Osteoblast (primary cell): Measurements from ENCODE around the gene KLK10. TPM values are rescaled to one million over a fixed set of nuclear protein-coding genes. Genes with fewer than 3 reads are reported as not detected.

Source experiments
- DNase-seq: peaks from one replicate; pipeline ENCODE4 v3.0.0; 2011; ENCODE audit warnings: low spot score, mixed read lengths; ENCODE audit not compliant: insufficient read length; ENCODE audit errors: missing footprints
- H2AFZ ChIP-seq: 2 replicates; pipeline ENCODE4 v1.6.0; 2011; ENCODE audit warnings: mild to moderate bottlenecking, low read length
- H3K27ac ChIP-seq: 2 replicates; pipeline ENCODE4 v1.5.1; 2011; ENCODE audit warnings: mild to moderate bottlenecking, low read depth, low read length, moderate library complexity
- H3K27me3 ChIP-seq: 2 replicates; pipeline ENCODE4 v1.6.0; 2012; ENCODE audit warnings: mild to moderate bottlenecking, control low read depth, inconsistent platforms, low read length, moderate library complexity; ENCODE audit not compliant: insufficient read depth
- H3K36me3 ChIP-seq: 2 replicates; pipeline ENCODE4 v1.5.1; 2011; ENCODE audit warnings: mild to moderate bottlenecking, low read length, control low read depth, moderate library complexity; ENCODE audit not compliant: insufficient read depth
- H3K4me1 ChIP-seq: 2 replicates; pipeline ENCODE4 v1.5.1; 2011; ENCODE audit warnings: mild to moderate bottlenecking, low read length, control low read depth, moderate library complexity; ENCODE audit not compliant: insufficient read depth
- H3K4me2 ChIP-seq: 2 replicates; pipeline ENCODE4 v1.6.0; 2011; ENCODE audit warnings: mild to moderate bottlenecking, low read length; ENCODE audit not compliant: insufficient read depth
- H3K4me3 ChIP-seq: fragments of 200-600 bp; sonication (generic); 3 replicates; pipeline ENCODE4 v1.5.1; 2012; ENCODE audit warnings: mild to moderate bottlenecking, low read length, inconsistent platforms; ENCODE audit not compliant: insufficient read depth
- H3K79me2 ChIP-seq: 2 replicates; pipeline ENCODE4 v1.6.0; 2012; ENCODE audit warnings: mild to moderate bottlenecking, low read length, control low read depth, inconsistent platforms; ENCODE audit not compliant: insufficient read depth
- H3K9me3 ChIP-seq: 2 replicates; pipeline ENCODE4 v1.5.1; 2011; ENCODE audit warnings: low read depth, low read length, control low read depth
- H4K20me1 ChIP-seq: 2 replicates; pipeline ENCODE4 v1.6.0; 2012; ENCODE audit warnings: mild to moderate bottlenecking, low read length, control low read depth; ENCODE audit not compliant: insufficient read depth
- total RNA-seq: library from RNA; depleted of rRNA; stranded (reverse); fragments of >200 nt; gene quantifications from 2 replicates; pipeline ENCODE4 v1.2.3, GENCODE V29; 2012
- TF ChIP-seq, protein P1 (sequence below): IDR thresholded peaks from 2 replicates; pipeline ENCODE4 v1.5.1; 2011; ENCODE audit warnings: mild to moderate bottlenecking, low read depth, low read length, moderate library complexity; ENCODE audit errors: extremely low read depth

KLK10 gene
- total RNA-seq, 1 donor: not detected

DNA sequence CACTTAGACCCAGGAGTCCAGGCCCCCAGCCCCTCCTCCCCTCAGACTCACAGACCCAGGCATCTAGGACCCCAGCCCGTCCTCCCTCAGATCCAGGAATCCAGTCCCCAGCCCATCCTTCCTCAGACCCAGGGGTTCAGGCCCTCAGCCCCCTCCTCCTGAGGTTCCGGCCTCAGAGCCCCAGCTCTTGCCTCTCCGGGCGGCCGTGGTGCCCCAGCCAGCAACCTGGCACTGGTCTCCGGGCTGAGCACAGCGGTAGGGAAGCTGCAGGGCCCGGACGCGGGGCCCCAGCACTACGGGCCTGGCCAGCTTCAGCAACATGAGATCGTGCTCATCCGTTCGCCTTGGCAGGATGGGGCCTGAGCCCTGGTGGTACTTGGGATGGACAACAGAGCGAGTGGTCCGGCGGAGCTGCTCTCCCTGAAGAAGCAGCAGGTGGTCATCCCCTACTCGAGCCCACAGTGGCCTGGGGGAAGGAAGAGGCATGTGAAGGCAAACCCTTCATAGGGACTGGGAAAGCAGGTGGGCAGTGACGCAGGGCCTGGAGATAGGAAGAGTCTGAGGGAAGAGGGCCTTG lies 3.7 kb downstream of the KLK10 start:
- no peaks in the 10 kb centered on the region for H3K36me3 ChIP-seq
- peaks cover 34% of the 10 kb centered on the region for H3K27me3 ChIP-seq
- H3K4me2 ChIP-seq: no peak overlapping the region
- H3K4me3 ChIP-seq: no peak overlapping the region
- H3K9me3 ChIP-seq: no peaks in the 10 kb centered on the region
- H3K27ac ChIP-seq: no peak overlapping the region
- no peak overlapping the region for H2AFZ ChIP-seq
- peak; percentile 68 for DNase-seq
- no peaks in the 10 kb centered on the region for H3K4me1 ChIP-seq
- H4K20me1 ChIP-seq: no peaks in the 10 kb centered on the region
- no peaks in the 10 kb centered on the region for H3K79me2 ChIP-seq
- TF ChIP-seq, protein P1, sequence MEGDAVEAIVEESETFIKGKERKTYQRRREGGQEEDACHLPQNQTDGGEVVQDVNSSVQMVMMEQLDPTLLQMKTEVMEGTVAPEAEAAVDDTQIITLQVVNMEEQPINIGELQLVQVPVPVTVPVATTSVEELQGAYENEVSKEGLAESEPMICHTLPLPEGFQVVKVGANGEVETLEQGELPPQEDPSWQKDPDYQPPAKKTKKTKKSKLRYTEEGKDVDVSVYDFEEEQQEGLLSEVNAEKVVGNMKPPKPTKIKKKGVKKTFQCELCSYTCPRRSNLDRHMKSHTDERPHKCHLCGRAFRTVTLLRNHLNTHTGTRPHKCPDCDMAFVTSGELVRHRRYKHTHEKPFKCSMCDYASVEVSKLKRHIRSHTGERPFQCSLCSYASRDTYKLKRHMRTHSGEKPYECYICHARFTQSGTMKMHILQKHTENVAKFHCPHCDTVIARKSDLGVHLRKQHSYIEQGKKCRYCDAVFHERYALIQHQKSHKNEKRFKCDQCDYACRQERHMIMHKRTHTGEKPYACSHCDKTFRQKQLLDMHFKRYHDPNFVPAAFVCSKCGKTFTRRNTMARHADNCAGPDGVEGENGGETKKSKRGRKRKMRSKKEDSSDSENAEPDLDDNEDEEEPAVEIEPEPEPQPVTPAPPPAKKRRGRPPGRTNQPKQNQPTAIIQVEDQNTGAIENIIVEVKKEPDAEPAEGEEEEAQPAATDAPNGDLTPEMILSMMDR: no peak

DNA sequence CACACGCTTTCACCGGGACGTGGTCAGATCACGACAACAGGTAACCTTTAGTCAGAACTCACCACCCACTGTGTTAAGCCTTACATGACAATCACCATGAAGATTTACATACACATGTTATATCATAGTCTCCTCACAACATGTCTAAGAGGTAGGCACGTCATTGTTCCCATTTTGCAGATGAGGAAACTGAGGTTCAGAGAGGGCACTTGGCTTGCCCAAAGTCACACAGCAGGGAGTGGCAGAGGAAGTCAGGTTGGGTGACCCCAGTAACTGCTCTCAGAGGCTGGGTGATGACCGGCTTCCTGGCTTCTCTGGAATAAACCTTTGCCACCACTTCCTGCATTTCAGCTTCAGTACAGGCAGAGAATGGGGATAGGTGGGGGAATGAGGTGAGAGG lies 5.3 kb downstream of the KLK10 start:
- peaks cover 22% of the 10 kb centered on the region for H3K27me3 ChIP-seq
- no peak overlapping the region for H3K27ac ChIP-seq
- peak; percentile 71 for DNase-seq
- H3K4me1 ChIP-seq: no peaks in the 10 kb centered on the region
- no peak overlapping the region for H2AFZ ChIP-seq
- H3K4me3 ChIP-seq: no peak overlapping the region
- no peaks in the 10 kb centered on the region for H4K20me1 ChIP-seq
- TF ChIP-seq, protein P1: no peak
- no peak overlapping the region for H3K4me2 ChIP-seq
- no peaks in the 10 kb centered on the region for H3K36me3 ChIP-seq
- no peaks in the 10 kb centered on the region for H3K79me2 ChIP-seq
- no peaks in the 10 kb centered on the region for H3K9me3 ChIP-seq

DNA sequence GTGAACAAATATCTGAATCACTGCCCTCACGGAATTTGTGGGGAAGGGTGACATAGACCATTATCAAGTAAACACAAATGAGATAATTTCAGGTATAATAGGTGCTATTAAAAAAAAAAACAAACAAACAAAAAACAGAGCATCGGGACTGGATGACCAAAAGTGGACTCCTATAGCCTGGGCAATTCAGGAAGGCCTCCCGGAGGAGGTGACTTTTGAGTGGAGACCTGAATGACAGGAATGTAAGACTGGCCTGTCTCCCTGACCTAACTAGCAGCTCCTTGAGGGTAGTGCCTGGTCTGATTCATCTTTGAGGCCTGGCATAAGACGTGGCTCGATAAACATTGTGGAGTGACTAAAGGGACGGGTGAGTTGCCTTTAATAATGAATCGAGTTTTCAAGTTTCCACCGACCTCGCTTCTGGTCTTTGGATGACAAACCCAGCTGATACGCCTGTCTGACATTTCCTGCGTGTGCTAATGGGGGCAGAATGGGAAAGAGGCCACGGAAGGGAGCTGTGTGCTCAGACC lies 6.8 kb downstream of the KLK10 start:
- H3K4me2 ChIP-seq: no peak overlapping the region
- TF ChIP-seq, protein P1: no peak
- no peaks in the 10 kb centered on the region for H3K4me1 ChIP-seq
- H3K9me3 ChIP-seq: no peaks in the 10 kb centered on the region
- H3K79me2 ChIP-seq: no peaks in the 10 kb centered on the region
- DNase-seq: peak; percentile 42
- H2AFZ ChIP-seq: no peak overlapping the region
- H3K4me3 ChIP-seq: no peak overlapping the region
- H4K20me1 ChIP-seq: no peaks in the 10 kb centered on the region
- no peak overlapping the region for H3K27ac ChIP-seq
- no peaks in the 10 kb centered on the region for H3K36me3 ChIP-seq
- peaks cover 8% of the 10 kb centered on the region for H3K27me3 ChIP-seq

DNA sequence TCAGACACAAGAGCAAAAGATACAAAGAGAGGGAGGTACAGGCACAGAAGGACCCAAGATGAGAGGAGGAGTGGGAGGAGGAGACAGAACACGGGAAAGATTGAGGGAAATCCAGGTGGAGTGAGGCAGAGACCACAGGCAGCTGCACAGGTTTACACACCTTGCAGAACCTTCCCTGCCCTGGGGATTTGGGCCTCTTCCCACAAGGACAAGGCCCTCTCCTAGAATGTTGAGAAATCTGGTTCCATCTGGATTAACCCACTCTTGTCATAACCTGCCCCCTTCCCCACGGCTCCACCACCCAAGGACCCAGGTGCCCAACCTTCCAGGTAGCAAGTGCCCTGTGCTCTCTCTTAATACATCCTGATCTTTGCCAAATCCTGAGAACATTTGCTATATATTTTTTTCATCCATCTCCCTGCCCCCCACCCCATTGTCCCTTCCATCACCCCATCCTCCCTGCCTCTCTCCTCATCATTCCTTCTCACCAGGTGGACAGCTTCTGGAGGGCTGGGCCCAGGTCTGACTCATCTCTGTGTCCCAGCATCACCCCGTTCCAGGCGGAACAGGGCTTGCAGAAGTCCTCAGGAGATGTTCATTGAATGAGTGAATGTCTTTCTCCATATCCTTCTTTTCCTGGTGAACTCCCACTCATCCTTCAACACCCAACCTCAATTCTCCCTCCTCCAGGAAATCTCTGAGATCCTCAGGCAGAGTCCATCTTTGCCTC lies 9.3 kb downstream of the KLK10 start:
- H4K20me1 ChIP-seq: no peaks in the 10 kb centered on the region
- H3K27me3 ChIP-seq: no peaks in the 10 kb centered on the region
- no peak overlapping the region for H3K4me2 ChIP-seq
- no peaks in the 10 kb centered on the region for H3K79me2 ChIP-seq
- DNase-seq: no peak
- no peak overlapping the region for H2AFZ ChIP-seq
- H3K9me3 ChIP-seq: no peaks in the 10 kb centered on the region
- H3K4me1 ChIP-seq: no peaks in the 10 kb centered on the region
- H3K36me3 ChIP-seq: no peaks in the 10 kb centered on the region
- no peak overlapping the region for H3K27ac ChIP-seq
- H3K4me3 ChIP-seq: no peak overlapping the region
- TF ChIP-seq, protein P1: no peak
